HepG2 (cell line): ENCODE results near the gene DUSP22. TPM values are rescaled to one million over a fixed set of nuclear protein-coding genes. Genes with fewer than 3 reads are reported as not detected.

Experiments
- ATAC-seq: fragments of 200-7000 bp; cut with Tn5 transposase; 3 replicates; pipeline ENCODE4 v1.9.1; 2020; ENCODE audit warnings: mild to moderate bottlenecking, moderate library complexity
- BruUV-seq: library from RNA; stranded (reverse); fragments of 400-500 nt; replicated peaks from 2 replicates; lab custom pipeline; 2021; lab: Mats Ljungman, UMichigan
- CTCF ChIA-PET: fragments of 300-600 bp; formaldehyde crosslinking; extraction: SDS; loops from one replicate; lab custom pipeline; 2021; ENCODE audit warnings: low total read pairs, inconsistent platforms, low intra/inter-chr PET ratio; lab: Yijun Ruan, JAX
- POLR2A ChIA-PET: fragments of 350-600 bp; sonication (Branson Sonifier 250); formaldehyde crosslinking; loops from one replicate; lab custom pipeline; 2020; ENCODE audit warnings: antibody characterized with exemption, inconsistent platforms; lab: Yijun Ruan, JAX
- DNase-seq: peaks from one replicate; pipeline ENCODE4 v3.0.0-alpha.2; 2015; ENCODE audit warnings: low spot score
- FAIRE-seq: peaks from 3 replicates; lab custom pipeline; 2011; peaks lifted over from hg19 to GRCh38; lab: Jason Lieb, UNC
- H2AFZ ChIP-seq: one replicate; pipeline ENCODE4 v1.6.1; 2011; ENCODE audit warnings: low read length, inconsistent platforms
- H3K27ac ChIP-seq: fragments of 300-600 bp; 3 replicates; pipeline ENCODE4 v1.8.0; 2011; ENCODE audit warnings: mixed run types, mild to moderate bottlenecking, mixed read lengths, low read length, inconsistent platforms; ENCODE audit not compliant: insufficient read depth; ENCODE audit errors: extremely low read length
- H3K27me3 ChIP-seq, 2 experiments: fragments of 200-600 bp in 1 of 2; 2 replicates in 1 of 2; 3 replicates in 1 of 2; pipeline versions ENCODE4 v1.6.0 to v1.8.0; 2011; ENCODE audit warnings: low read length in 2 of 2, mild to moderate bottlenecking in 2 of 2, moderate library complexity in 2 of 2, inconsistent platforms in 1 of 2; ENCODE audit not compliant: insufficient read depth in 2 of 2, control insufficient read depth in 1 of 2
- H3K36me3 ChIP-seq, 2 experiments: fragments of 200-600 bp in 1 of 2; replicated peaks in 1 of 2; 2 replicates in 1 of 2; 3 replicates in 1 of 2; pipeline versions ENCODE4 v1.5.1 to v1.8.0; 2011; ENCODE audit warnings: low read length in 2 of 2, inconsistent platforms in 1 of 2; ENCODE audit not compliant: insufficient read depth in 2 of 2, control insufficient read depth in 1 of 2
- H3K4me1 ChIP-seq: 2 replicates; pipeline ENCODE4 v1.5.1; 2012; ENCODE audit warnings: low read length, inconsistent platforms; ENCODE audit not compliant: insufficient read depth
- H3K4me2 ChIP-seq: 2 replicates; pipeline ENCODE4 v1.6.0; 2011; ENCODE audit warnings: low read depth, low read length, inconsistent platforms
- H3K4me3 ChIP-seq, 3 experiments: fragments of 200-600 bp in 1 of 3; sonication (generic), shearing (Covaris generic) in 1 of 3; replicated peaks in 1 of 3; 2 replicates each; pipeline ENCODE4 v1.5.1; 2011 to 2016; ENCODE audit warnings: low read length in 3 of 3, inconsistent platforms in 2 of 3, low read depth in 2 of 3, mild to moderate bottlenecking in 2 of 3, control low read depth in 1 of 3, mixed read lengths in 1 of 3; ENCODE audit not compliant: insufficient read depth in 1 of 3
- H3K79me2 ChIP-seq: one replicate; pipeline ENCODE4 v1.6.1; 2011; ENCODE audit warnings: low read length, inconsistent platforms; ENCODE audit not compliant: insufficient read depth
- H3K9ac ChIP-seq: 2 replicates; pipeline ENCODE4 v1.6.0; 2011; ENCODE audit warnings: mild to moderate bottlenecking, low read depth, low read length, inconsistent platforms; ENCODE audit not compliant: insufficient read depth
- H3K9me3 ChIP-seq: 2 replicates; pipeline ENCODE4 v1.5.1; 2012; ENCODE audit warnings: mild to moderate bottlenecking, low read length
- H4K20me1 ChIP-seq: 2 replicates; pipeline ENCODE4 v1.6.0; 2011; ENCODE audit warnings: inconsistent platforms, mild to moderate bottlenecking, low read length, moderate library complexity; ENCODE audit not compliant: insufficient read depth
- BRD4 ChIP-seq: sonication (generic); formaldehyde crosslinking; IDR thresholded peaks from 2 replicates; pipeline ENCODE4 v1.4.0; 2020; ENCODE audit warnings: missing genetic modification reagents
- EZH2 ChIP-seq: conservative IDR thresholded peaks from 2 replicates; pipeline ENCODE4 v1.6.1; 2012; ENCODE audit warnings: mild to moderate bottlenecking, low read depth, low read length, moderate library complexity
- FOXP4 ChIP-seq: sonication (generic); formaldehyde crosslinking; IDR thresholded peaks from 2 replicates; pipeline ENCODE4 v1.4.0; 2020; ENCODE audit warnings: missing genetic modification reagents
- GABPB1 ChIP-seq: IDR thresholded peaks from 2 replicates; pipeline ENCODE4 v1.6.1; 2016; ENCODE audit warnings: mild to moderate bottlenecking, missing genetic modification reagents, moderate library complexity, missing compliant biosample characterization
- MBNL3 ChIP-seq: fragments of 250-450 bp; sonication (Bioruptor Pico); conservative IDR thresholded peaks from 2 replicates; pipeline ENCODE4 v1.8.0; 2022; ENCODE audit warnings: mild to moderate bottlenecking, inconsistent platforms
- RCOR2 ChIP-seq: IDR thresholded peaks from 2 replicates; pipeline ENCODE4 v1.6.1; 2016; ENCODE audit warnings: missing biosample characterization, missing genetic modification reagents
- ZNF337 ChIP-seq: sonication (generic); formaldehyde crosslinking; IDR thresholded peaks from 2 replicates; pipeline ENCODE4 v1.5.1; 2020; ENCODE audit warnings: missing genetic modification reagents, low read depth, mild to moderate bottlenecking, borderline replicate concordance
- ZNF569 ChIP-seq: sonication (generic); formaldehyde crosslinking; IDR thresholded peaks from 2 replicates; pipeline ENCODE4 v1.5.0; 2020; ENCODE audit warnings: mild to moderate bottlenecking, missing genetic modification reagents, moderate library complexity, borderline replicate concordance
- ZNF740 ChIP-seq: sonication (generic); formaldehyde crosslinking; IDR thresholded peaks from 2 replicates; pipeline ENCODE4 v1.4.0; 2020; ENCODE audit warnings: missing genetic modification reagents
- WGBS: methylation state at CpG from one replicate; pipeline ENCODE4 v1.1.6; 2017; ENCODE audit warnings: low lambda C conversion rate; 5-methylcytosine and 5-hydroxymethylcytosine counted together
- in situ Hi-C: cut with HindIII; loops from 2 replicates; pipeline ENCODE4 v1.10.0; 2017; ENCODE audit warnings: low pct_unique_long_range_greater_than_20kb; ENCODE audit not compliant: extremely low pct_ligation_motif_present
- intact Hi-C: fragments of 100-400 bp; cut with micrococcal nuclease; formaldehyde crosslinking; loops from one replicate; pipeline ENCODE4 v1.10.0; 2022; ENCODE audit not compliant: unreplicated experiment
- polyA plus RNA-seq, 8 experiments: library from polyadenylated mRNA; depleted of rRNA in 3 of 8; stranded (reverse) in 7 of 8; unstranded in 1 of 8; fragments of >200 nt; fragmentation: Illumina TruSeq in 4 of 8; extraction: Trizol in 4 of 8; gene quantifications; 2 replicates each; pipeline versions ENCODE4 v1.2.1 to v1.2.3, GENCODE V29; 2011 to 2016; ENCODE audit warnings: low read depth in 4 of 8, missing spikeins in 1 of 8, mixed read lengths in 1 of 8; ENCODE audit not compliant: insufficient read depth in 1 of 8
- total RNA-seq, 5 experiments: library from RNA; depleted of rRNA; stranded (reverse); fragments of >200 nt; fragmentation: Illumina TruSeq; extraction: Trizol; gene quantifications; 2 replicates each; pipeline ENCODE4 v1.2.3, GENCODE V29; 2016; ENCODE audit warnings: low read depth in 1 of 5

The DUSP22 gene
- total and polyA plus RNA-seq, 2 of the 13 experiments (the other 11 are each of a cell fraction or from before 2014, with no cell fraction given) = 20.2 to 32.8 TPM

GRCh38 chr6:395432-396125 is 103.3 kb downstream of the DUSP22 start:
- Histone ChIP-seq H3K9me3 (no peaks in the 10 kb centered on the region), H3K4me3 (no peak overlapping the region), H3K4me1 (no peaks in the 10 kb centered on the region), H3K4me2 (no peak overlapping the region), H2AFZ (no peak overlapping the region), H4K20me1 (0 out of 2 replicates have a peak, but pooled peaks cover 3% of the 10 kb centered on the region), H3K79me2 (no peaks in the 10 kb centered on the region), H3K9ac (no peak overlapping the region), H3K27ac (no peak overlapping the region), H3K27me3 (peaks cover 15 to 75% of the 10 kb centered on the region in 2 experiments), H3K36me3 (no peaks in the 10 kb centered on the region)
- ATAC-seq = no peak
- in situ Hi-C loops = no loop called here
- ChIA-PET POLR2A (no interaction called here), CTCF (no interaction called here)
- TF ChIP-seq ZNF740 (CRISPR knock-in tag) = no peak
- TF ChIP-seq RCOR2 = no peak
- no peak for TF ChIP-seq EZH2
- intact Hi-C loops = no loop called here
- DNase-seq = no peak
- WGBS = 23% methylated on average over 10 of the region's 10 CpGs
- no peak for FAIRE-seq
- no TSS peak for BruUV-seq

DNA sequence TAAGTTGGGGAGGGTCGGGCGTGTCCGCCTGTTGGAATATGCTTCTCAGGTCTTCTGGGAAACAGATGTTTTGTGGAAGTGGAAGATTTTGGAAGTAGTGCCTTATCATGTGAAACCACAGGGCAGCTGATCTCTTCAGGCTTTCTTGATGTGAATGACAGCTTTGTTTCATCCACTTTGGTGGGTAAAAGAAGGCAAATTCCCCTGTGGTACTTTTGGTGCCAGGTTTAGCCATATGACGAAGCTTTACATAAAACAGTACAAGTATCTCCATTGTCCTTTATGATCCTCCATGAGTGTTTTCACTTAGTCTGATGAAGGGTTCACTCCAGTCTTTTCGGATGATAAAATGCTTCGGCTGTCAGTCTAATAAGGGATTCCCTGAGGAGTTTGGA is 103.8 kb downstream of the DUSP22 start:
- 17% methylated on average over 6 of the region's 6 CpGs for WGBS
- FAIRE-seq (no peak), ATAC-seq (no peak), DNase-seq (no peak)
- BruUV-seq = no TSS peak
- ChIA-PET POLR2A (no interaction called here), CTCF (no interaction called here)
- Histone ChIP-seq H3K36me3 (no peaks in the 10 kb centered on the region), H3K27me3 (peaks cover 12 to 75% of the 10 kb centered on the region in 2 experiments), H3K4me1 (no peaks in the 10 kb centered on the region), H4K20me1 (0 out of 2 replicates have a peak, but pooled peaks cover 3% of the 10 kb centered on the region), H3K27ac (no peak overlapping the region), H3K4me3 (no peak overlapping the region), H3K4me2 (no peak overlapping the region), H2AFZ (no peak overlapping the region), H3K9ac (no peak overlapping the region), H3K79me2 (no peaks in the 10 kb centered on the region), H3K9me3 (no peaks in the 10 kb centered on the region)
- no peak for TF ChIP-seq FOXP4 (CRISPR knock-in tag)
- TF ChIP-seq ZNF337 (CRISPR knock-in tag) = no peak
- no peak for TF ChIP-seq GABPB1 (CRISPR knock-in tag)
- TF ChIP-seq BRD4 (CRISPR knock-in tag) = no peak
- no peak for TF ChIP-seq MBNL3
- no peak for TF ChIP-seq ZNF569 (CRISPR knock-in tag)
- intact Hi-C loops (no loop called here), in situ Hi-C loops (no loop called here)
